Amniotic stem cell (primary cell): Measurements from ENCODE around the gene PHACTR3.

Source experiments
- DNase-seq: peaks from one replicate; lab custom pipeline; 2025; lab: John Stamatoyannopoulos, UW

Gene PHACTR3

DNA sequence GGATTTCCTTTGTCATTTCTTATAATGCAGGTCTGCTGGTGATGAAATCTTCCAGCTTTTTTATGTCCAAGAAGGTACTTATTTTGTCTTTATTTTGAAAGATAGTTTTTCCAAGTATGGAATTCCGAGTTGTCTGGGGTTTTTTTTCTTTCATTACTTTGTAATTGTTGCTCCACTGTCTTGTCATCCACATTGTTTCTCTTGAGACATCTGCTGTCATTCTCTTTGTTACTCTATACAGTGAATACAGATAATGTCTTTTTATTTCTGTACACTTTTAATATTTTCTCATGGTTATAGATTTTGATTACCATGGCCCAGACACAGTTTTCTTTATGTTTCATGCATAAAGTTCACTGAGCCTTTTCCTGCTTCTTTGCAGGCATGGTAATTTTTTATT lies 196.0 kb downstream of the PHACTR3 start:
- no peak for DNase-seq

DNA sequence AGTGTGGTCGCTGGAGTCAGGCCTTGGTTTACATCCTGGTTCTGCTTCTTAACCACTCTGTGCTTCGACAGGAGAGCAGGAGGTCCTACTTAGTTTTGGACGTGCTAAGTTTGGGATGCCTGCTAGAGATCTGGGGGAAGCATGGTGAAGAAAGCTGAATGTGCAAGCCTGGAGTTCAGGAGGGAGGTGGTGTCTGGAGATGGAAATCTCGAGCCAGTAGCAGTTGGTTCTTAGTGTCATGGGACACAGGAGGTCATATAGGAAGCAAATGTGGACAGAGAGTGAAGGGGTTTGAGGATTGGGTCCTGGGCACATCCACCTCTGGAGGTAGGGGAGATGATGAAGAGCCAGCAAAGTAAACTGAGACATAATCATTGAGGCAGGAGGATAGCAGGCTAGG lies 197.7 kb downstream of the PHACTR3 start:
- no peak for DNase-seq

DNA sequence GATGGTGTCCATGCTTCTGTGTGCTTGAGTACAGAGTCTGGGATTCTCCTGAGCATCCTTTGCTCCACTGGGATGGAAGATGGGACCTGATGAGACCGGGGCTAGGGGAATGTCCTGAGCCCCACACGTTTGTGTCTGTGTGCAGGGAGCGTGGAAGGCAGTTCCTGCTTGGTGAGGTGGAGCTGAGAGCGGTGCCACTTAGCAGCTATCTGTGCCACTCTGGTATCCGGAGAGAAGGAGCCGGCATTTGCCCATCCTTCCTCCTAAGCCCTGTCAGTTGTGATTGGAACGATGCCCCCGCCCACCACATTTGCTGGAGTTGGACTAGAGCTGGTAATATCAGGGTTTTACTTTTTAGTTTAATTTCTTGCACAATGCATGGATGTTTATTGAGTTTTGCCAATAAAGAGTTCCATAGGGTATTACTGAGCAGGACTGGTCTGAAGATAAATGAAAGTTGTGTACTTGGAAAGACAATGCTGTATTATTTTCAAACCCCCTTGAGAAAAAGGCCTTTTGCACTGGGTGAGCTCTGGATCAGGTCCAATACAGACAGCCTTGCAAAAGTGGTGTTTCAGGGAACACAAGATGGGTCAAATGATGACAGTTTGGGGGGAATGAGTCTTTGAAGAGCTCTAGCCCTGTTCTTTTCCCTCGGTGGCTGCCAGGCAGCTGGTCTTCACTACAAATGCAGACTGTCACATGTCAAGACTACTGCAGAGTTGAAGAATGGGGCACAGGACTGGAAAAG lies 198.3 kb downstream of the PHACTR3 start:
- no peak for DNase-seq

DNA sequence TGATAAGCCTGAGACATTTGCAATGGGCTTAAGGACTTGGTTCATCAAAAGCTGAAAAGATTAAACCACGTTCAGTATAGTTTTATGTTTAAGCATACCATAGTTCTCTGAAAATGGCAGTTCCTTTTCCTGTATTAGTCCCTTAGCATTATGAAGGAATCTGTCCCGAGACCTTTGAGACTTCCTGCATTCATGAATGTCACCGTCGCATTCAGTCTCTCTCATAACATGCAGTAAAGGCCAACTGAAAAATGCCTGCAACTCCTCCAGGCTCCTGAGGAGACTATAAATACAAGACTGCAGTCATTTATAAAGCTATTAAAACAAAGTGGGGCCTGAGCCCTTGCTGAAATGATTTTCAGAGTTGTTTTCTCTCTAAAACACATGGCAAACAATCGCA lies 200.0 kb downstream of the PHACTR3 start:
- DNase-seq = no peak

DNA sequence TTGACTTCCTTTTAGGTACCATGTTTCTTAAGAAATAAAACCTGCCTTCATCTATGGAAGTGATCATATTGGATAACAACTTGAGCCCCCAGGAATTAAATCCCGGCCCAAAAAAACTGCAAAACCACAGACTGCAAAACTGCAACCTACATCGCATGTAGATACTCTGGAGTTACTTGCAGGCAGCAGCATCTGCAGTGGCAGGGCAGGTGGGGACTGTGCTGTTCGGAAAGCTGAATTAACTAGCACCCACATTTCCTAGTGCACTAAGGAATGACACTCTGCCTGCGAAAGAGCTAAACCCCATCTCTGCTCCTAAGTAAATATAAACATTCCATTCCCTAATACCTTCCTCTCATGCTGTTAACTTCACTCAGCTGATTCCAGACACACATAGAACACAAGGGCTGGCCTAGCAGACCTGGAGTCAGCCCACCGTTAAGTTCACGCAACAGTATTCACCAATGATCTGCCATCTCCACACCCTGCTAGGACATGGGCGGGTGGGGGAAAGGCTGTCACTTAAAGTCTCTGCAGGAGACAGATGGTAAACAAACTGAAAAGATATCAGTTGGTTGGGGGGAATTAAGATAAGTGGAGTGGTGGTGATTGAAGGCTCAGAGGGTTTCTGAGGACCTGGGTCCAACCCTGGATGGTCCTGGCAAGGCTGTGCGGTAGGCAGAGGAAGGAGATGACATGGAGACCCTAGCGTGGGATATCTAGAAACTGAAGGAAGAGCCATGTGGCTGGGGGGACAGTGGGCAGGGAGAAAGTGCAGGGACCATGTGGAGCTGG lies 200.7 kb downstream of the PHACTR3 start:
- DNase-seq = no peak

DNA sequence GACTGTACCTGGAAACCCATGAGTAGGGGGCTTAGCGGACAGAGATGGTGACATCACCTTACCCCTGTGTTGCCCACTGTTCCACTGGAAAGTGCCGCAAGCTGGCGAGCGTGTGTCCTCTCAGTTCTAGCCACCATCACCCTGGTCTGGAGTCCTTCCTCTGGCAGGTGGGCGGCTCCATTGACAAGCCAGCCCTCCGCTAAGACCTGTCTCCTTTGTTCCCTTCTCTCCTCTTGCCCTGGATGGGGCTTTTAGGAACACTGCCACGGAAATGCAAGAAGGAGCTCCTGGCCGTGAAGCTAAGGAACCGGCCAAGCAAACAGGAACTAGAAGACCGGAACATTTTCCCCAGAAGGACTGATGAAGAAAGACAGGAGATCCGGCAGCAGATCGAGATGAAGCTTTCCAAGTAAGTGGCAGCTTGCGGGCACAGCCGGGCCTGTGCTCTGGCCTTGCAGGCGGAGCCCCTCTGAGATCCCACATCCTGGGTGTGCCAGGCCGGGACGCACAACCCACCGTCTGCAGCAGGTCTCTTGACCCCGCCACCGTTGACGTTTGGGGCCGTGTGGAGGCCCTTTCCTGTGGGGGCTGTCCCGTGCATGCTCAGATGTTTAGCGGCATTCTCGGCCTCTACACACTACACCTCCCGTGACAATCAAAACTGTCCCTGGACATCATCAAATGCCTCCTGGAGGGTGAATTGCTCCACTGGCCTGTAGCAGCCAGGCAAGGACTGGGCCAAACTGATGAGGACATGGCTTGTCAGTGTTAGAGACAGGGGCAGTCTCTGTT lies 201.6 kb downstream of the PHACTR3 start:
- DNase-seq = no peak

DNA sequence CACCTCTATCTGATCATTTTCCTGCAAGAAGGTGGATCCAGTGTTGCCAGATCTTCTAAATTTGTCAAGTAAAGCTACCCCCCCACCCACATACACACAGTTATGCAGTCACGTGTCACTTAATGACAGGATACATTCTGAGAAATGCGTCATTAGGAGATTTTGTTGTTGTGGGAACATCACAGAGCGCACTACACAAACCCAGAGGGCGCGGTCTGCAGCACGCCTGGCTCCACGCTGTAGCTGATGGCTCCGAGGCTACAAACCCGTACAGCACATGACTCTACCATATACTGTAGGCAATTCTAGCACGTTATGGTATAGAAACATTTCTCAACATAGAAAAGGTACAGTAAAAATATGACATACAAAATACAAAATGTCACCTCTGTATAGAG lies 202.2 kb downstream of the PHACTR3 start:
- DNase-seq = no peak

DNA sequence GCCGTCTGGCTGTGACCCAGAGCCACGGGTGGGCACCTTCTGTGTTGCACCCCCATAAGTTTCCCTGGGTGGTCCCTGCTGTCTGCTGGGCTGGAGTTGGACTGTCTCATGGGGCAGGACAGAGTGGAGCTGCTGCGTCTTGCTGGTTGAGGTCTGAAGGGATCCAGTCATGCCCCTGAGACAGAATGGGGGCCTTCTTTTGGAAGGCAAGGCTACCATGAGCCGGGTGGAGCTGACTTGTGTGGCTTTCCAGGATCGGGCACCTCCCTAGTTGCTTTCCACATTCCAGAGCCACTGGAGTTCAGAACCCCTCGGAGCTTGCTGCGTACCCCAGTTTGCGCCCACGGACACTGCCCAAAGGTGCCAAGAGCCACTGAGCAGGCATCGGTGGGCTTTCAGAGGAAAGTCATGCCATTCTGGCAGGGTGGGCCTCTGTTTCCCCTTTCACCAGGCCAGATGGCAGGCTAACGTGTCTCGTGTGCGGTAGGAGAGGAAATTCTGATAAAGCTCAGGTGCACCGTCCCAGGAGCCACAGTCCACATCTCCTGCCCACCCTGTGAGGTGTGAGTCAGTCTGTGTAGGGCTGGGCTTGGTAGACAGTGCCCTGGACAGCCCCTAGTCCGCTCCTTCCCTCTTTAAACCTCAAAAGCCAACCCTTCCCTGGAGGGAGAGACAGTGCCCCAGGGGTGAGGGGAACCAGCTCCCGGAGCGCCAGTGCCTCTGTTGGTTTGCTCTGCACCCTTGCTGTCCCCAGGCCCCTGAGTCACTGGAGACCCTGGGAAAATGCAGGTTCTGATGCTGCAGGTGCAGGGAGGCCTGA lies 203.8 kb downstream of the PHACTR3 start:
- DNase-seq = no peak

DNA sequence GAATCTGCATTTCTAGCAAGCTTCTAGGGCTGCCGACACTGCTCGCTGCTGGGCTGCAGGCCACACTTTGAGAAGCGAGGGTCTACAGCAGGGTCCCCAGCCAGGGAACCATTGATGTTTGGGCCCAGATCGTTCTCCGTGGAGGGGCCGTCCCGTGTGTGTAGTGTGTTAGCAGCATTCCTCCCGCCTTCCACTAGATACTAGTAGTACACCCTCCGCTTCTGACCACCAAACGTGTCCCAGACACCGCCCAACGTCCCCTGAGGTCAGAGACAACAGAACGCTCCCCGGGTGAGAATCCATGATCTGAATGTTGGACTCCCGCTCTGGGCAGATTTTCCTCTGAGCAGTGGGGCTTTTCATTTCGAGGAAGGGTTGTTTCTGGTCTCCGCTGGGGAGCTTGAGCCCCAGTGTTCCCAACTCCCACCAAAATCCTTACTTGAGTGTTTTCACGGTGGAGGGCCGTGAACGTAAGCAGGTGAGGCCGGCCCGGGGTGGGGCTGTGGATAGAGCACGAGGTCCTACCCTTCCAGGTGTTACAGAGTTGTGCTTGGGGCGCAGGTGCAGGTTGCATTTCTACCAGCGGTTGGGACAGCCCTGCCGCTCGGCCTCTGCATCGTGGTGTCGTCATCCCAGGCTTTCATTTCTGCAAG lies 204.5 kb downstream of the PHACTR3 start:
- no peak for DNase-seq

DNA sequence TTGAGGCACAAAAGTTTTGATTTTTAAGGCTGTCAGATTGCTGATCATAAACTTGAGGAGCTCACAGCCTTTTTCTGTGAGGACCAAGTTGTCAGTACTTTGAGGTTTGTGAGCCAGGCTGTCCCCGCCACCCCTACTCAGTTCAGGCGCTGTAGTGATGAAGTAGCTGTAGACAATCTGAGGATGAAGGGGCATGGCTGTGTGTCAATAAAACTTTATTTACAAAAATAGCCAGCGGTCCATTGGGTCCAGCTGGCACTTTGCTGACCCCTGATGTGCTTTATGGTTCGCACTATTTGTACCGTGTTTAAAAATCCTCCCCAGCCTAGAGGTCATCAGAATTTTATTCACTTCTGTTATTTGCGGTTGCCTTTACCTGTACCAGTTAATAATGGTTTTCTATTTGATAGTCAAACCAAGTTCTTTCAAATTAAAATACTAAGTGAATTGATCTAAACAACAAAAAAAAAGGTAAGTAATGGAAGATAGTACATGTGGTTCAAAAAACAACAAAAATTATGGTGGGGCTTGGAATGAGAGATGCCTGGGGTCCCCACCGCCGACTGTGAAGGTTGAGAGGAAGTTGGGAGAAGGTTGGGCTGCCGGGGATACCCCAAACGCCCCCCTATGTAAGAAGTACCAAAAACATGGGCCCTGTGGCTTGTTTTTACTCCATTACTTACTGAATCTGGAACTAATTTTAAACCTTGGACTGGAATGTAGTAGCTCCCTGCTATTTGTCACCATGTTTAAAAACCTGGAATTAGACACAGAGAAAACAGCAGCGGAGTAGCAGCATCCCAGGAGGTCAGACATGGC lies 205.5 kb downstream of the PHACTR3 start:
- no peak for DNase-seq

DNA sequence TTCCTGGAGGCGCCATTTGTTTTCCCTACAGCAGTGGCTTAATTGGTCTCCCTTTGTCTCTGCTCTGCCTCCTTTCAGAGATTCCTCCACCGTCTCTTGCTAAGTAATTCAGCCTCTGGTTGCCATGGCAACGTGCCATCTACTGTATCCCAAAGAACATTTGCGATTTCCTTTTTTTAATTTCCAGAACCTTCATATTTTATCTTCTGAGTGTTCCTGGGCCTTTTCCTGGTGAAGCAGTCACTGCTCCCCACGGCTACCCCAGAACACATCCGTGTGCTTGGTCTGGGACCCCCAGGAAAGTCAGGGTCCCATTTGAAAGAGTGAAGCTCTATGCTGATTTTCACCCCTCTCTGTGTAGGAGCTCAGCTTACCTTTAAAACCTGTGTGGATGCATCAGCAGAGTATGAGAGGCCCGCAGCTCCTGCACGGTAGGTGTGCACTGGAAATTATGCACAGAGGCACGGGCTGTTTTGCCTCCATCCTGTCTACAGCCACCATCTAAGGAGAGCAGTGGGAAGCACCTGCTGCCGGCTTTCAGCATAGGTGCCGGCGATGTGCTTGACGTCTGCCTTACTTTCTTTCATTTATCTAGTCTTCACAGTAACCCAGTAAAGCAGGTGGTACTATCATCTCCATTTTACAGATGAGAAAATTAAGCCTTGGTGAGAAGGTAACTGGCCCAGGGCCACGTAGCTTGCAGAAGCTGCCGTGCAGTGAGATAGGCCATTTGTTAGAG lies 206.3 kb downstream of the PHACTR3 start:
- DNase-seq = no peak

DNA sequence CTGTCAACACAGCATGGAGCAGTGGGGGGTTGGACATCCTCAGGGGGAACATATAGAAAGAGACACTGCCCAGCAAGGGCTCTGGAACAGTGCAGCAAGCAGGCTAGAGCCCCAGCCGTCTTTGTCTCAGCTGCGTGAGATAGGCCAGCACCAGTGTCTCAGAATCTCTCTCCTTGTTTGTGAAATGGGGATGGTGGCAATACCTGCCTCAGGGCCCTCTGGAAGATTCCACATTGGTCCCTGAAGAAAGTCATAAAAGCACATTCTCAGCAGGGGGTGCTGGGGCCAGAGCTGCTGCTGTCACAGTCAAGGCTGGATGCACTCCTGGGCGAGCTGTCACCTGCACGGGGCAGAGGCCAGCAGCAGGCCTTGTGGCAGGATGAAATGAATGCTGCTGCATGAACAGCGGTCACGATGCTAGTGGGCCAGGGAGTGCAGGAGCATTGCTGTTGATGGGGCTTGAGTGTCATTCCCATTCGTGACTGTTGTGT lies 207.4 kb downstream of the PHACTR3 start:
- DNase-seq = no peak

DNA sequence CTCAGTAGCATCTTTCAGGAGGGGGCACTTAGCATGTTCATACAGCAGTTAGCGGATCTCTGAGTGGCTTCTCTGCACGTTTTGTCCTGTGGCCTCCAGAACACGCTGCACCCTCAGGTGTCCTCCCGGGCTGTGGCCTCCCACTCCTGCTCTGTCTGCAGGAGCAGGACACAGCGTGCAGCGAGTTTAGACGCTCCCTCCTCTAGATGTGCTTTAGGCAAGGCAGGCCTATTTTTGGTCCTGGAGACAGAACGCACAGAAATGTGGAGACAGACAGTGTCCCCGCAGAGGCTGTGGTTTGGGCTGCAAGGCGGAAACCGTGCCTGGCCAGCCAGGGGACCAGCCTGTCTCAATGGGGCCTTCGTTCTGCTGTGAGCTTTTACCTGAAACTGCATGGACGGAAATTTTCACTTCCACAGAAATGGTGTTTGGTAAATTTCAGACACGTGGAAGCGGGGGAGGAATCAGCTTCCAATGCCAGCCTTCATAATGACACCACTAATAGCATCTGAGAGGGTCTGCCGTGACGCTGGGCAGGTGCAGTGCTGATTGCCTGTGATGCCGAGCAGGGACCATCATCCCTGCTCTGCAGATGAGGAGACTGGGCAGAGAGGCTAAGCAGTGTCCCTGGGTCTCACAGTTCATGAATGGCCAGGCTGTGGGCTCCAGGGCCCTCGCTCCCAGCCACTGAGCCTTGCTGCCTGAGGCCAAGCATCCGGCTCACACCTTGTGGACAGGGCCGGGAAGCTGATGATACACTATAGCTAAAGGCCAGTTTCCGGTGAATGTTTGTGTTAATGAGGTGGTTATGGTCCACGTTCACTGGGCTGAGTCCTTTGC lies 208.2 kb downstream of the PHACTR3 start:
- DNase-seq = no peak

DNA sequence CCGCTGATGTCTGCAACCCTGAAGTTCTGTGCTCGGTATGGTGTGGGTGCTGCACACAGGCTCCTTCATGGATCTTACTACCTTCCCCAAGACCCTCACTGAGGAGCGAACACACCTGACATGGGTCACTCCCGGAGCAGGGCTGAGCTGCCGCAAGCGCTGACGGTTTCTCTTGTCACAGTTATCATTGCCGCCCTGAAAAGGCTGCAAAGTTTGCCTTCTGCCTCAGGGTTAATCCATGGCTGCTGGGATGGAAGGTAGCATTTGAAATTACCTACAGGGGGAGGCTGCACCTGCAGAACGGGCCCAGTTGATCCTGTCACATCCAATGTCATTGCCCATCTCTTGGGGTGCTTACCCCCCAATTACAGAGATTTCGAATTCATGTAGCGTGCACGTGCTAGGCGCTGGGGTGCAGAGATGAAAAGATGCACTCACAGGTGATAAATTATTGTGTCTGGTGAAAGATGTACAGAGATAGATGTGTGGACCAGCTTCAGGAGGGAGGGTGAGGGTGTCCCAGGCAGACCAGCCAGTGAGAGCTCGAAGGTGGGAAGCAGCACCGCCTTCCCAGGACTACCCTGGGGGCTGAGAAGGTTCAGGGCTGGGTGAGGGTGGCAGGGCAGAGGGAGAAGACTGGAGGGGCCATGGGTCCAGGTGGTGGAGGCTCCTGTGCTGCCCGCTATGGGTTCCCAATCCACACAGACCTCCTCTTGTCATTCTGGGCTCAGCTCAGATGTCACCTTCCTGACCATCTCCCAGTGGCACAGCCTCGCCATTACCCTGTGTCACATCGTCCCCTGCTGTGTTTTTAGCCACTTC lies 209.0 kb downstream of the PHACTR3 start:
- DNase-seq = no peak

DNA sequence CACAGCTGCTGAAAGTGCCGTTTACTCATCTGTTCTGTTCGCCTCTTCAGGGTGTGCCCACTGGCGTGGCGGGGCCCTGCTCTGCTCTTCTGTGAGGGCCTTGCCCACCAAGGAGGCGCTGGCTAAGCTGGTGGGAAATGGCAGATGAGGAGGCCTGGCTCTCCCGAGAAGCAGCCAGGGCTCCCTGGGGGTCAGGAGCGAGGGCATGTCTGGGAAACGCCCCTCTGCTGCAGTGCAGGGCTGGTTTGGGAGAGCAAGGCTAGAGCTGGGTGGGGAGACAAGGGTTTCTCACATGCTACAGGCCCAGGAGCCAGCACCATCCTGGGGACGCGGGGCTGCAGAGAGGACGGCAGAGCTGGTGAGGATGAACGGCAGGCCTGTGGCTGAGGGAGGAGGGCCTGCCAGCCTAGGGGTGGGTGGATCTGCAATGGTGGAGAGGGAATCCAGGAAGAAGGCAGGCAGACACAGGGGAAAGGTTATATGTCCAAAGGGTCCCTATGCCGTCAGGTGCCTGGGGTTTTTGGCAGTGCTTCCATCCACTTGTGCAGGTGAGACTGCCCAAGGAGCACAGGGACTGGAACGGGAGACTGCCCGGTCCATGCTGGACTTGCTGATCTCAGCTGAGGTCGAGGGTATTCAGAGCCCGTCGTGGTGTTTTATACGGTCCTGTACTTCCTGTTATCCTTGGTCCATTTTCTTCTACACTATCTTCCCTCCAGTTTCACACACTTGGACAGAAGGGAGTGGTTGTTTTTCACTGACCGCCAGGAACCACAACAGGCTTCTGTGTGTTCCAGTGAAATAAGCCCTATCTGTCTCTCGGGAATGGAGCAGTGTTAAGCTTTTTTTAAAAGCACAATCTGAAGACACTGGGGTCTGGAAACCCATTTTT lies 209.9 kb downstream of the PHACTR3 start:
- no peak for DNase-seq

DNA sequence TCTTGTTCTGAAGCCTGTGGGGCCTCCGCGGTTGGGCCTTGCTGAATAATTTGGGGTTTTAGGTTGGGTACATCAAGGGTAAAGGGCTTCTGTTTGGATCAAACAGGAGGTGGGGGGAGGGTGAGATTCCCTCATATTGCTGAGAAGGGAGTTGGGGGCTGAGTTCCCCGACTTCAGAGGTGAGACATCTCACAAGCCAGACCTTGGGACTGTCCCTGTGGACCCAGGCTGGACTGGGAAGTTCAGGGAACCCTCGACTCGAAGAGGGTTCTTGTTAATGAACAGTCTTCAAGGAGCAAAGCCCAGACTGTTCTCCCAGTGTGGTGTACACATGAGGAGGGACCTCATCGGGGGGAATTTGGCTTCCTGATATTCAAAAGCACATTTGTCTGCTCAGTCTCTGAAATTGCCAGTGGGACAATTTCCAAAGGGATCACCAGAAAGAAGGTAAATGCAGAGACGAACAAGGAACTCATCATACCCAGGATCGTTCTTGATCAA lies 210.6 kb downstream of the PHACTR3 start:
- no peak for DNase-seq
